ENCODE measurements around the gene FXYD6.
A peak's percentile ranks its signal among the peaks of the same experiment; 100 is the strongest.

The FXYD6 gene

DNA sequence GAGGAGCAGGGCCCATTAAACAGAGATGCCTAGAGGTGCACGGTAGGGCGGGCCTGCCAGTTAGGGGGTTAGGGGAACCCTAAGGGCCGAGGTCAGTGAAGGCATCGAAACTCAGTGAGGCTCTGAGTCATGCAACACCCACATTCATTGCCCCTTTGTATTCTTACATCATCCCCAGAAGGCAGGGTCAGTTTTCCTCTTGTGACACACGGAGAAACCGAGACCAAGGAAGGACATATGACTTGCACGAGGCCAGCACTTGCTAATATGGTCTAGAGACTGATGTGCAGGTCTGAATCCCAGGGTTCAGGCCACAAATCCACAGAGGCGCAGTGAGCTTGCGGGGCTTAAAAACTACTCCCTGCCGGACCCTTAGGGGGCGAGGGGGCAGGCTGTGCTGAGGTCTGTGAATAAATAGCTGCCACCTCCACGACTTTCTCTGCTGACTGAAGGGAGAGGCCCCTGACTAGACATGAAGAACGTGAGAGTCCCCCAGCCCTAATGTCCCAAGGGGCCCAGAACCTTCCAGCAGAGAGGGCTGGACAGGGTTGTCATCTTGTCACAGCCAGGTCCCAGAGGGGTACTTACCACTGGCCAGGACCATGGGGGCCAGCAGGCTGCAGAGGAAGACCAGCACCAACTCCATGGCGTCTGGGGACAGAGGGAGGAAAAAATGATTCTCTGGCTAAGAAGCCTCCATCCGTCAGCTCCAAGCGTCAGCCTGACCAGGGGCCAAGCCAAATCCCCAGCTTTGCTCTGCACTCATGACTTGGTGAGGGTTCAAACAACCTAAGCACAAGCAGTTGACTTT lies 34.1 kb downstream of the FXYD6 start:
- peak; percentile 47 for DNase-seq

DNA sequence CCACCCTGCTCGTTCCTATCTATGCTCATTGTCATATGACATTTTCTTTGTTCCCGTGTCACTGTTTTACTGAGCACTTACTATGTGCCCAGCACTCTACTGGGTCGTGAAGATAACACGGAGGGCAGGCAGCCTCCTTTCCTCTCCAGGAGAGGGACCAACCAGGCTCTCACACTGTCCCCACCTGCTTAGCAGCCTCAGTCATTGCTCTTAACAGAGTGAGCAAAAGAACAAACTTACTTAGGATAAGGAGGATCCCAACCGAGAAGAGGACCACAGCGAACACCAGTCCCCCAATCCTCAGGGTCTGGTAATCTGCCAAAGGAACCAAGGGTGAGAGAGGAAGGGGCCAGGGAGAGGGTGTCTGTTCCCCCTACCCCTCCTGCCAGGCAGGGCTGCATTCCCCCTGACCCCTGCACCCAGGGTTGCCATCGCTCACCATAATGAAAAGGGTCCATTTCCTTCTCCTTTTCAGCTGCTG lies 34.9 kb downstream of the FXYD6 start:
- DNase-seq: peak; percentile 46

DNA sequence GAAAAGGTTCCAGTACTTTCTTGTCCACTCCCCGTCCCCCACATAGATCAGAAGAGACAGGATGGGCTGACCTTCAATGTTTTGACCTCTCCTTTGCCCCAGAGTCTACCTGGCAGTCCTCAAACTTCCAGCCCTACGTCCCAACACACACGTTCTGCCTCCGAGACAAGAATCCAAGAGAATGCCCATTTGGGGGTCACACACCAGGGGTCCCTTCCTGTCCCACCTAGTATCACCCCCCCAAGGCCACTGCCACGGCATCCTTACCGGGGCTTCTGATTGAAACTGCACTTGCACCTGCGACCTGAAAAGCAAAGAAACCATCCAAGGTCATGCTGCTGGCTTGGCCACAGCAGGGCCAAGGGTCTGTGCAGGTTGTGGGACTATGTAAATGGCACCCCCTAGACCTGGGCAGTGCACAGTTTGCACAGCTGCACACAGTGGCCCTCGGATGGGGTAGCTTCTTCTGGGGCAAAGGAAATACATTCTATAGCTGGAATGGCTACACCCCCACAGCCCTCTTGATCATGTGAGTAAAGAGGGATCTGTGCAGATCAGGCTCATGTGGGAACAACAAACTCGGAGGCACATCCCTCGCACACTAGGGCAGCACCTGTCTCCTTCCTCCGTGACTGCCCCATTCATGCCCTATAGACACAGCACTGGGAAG lies 35.4 kb downstream of the FXYD6 start:
- peak; percentile 47 for DNase-seq

DNA sequence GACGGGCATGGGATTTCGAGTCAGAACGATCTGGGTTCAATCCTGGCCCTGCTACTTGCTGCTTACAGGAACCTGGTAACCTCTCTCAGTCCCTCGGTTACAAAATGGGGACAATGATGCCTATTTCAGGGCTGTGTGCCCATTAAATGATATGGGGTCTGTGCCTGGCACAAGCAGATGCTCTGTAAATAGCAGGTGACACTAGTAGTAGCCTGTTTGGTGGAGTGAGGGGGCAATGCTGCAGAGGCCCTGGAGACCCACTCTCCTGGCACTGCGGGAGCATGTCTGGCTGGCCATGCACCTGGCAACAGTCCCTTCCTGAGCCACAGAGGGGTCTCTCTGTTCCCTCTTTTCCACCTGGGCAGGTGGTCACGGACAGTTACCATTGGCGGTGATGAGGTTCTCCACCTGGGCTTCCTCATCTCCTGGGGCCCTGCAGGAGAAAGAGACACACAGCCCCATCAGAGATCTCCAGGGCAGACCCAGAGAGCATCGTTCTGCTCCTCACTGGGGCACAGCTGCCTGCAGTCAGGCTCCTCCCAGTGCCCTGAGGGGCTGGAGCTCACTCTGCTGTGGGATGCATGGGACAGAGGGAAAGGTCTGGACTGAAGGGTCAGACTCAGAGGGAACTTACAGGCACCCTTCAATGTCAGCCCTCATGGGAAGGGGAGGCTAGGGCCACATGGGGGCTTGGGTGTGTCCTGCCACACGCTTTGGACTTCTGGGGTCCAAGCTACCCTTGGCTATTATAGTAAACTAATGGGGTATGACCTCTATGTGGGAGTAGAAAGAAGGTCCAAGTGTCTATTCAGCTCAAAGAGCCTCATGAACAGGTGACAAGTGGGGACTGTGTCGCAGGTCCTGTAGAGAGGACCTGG lies 36.3 kb downstream of the FXYD6 start:
- peak; percentile 49 for DNase-seq

DNA sequence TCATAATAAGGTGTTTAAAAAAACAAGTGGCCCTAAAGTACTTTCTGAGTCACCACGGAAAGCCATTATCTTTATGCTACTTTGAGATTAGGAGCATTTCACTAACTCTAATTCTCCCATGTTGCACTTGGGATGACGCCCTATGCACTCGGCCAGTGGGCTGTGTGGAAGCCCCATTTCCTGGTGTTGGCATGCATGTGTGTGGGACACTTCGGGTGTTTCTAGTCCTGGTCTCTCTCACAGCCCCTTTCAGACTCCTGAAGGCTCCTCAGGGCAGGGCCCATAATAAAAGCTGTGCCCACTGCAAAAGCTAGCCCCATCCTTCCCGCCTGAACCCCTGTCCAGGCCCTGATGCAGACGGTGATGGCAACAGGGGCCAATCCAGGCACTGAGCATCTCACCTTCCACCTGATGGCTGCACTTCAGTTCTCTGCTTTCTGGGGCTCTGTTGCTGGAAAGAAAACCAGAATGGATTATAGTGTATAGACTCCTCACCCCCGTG lies 37.0 kb downstream of the FXYD6 start:
- DNase-seq: peak; percentile 40

DNA sequence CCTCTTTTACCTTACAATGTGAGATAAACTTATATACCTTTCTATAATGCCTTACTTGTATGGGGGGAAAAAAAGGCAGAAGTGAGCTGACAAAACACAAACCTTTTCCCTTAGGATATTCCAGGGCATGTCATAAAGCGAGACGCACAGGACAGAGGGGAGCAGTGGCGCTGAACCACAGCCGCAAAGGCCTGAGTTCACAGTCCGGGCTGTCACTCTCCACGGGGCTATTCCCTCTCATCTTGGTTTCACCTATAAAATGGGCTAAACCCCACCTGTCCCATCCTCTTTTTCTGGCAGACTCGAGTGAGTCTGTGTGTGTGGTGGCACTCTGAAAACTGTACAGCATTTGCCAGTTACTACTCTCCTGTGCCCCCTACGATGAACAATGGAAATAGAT lies 37.6 kb downstream of the FXYD6 start:
- peak; percentile 39 for DNase-seq

DNA sequence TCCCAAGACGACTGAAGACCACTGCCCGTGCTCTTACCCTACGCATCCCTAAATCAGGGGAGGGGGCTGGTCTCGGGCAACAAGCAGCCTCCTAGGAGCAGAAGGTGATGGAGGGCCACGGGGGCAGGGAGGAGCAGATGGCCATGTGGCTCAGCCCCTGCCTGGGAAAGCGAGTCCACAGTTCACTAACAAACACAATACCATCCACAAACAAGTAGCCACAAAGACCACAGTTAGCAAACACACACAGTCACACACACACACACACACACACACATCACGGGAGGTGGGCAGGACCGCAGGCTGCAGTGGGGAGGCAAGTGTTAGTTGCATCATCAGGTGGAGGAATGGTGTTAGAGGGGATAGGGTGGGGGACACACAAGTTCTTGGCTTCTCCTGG lies 38.7 kb downstream of the FXYD6 start:
- peak; percentile 44 for DNase-seq

DNA sequence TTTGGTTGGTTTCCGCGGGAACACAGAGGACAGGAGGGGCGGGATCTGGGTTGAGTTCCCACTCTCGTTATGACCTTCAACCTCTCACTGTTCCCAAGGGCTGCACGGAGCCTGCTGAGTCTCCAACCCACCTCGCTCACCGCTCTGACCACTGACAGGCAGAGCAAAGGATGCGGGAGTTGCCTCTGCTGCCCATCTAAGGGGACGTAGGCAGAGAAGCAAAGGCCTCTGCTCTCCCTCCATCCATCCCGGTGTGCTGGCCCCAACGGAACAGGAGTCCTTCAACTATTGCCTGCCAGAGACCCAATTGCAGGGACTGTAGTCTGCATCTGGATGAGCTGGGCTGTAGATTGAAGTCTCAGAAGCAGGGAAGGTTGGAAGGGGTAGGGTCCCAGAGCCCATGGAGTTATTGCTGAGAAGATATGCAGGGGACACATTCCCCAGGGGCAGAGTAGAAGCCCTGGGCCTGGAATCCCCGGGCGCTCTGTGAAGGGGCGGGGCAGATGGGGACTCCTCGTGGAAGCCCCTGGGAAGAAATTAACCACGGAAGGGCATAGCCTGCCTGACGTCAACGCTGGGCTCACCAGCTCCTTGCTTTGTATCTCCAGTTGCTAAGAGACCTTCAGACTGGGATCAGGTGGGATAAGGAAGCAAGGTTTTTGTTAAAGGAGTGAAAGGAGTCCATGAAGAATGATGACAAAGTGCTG lies 39.2 kb downstream of the FXYD6 start:
- DNase-seq: peak; percentile 43

DNA sequence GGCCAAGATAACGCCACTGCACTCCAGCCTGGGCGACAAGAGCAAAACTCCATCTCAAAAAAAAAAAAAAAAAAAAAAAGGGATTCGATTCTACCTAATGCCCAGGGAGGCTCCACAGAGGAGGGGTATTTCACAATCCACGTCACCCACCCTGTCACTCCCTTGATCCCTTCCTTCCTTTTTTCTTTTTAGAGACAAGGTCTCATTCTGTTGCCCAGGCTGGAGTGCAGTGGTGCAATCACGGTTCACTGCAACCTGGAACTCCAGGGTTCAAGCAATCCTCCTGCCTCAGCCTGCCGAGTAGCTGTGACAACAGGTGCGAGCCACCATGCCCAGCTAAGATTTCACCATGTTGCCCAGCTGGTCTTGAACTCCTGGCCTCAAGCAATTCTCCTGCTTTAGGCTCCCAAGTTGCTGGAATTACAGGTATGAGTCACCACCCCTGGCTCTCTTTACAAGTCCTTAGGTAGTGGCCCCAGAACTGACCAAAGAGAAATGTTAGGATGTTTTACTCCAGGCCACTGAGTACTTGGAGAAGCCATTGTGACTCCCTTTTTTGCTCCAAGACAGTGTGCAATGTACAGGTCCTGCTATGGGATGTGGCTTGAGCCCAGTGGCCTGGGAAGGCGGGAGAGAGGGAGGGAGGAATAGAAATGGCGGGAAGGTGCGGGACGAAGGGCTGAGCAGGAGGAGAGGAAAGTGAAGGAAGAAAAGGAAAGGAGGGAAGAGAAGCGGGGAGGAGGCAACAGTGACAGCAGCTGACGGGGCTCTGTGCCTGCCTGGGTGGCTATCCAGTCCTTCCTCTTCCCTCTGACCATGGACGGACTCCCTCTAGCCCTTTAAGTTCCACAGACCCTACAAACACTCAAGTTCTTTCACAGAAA lies 40.1 kb downstream of the FXYD6 start:
- no peak for DNase-seq

DNA sequence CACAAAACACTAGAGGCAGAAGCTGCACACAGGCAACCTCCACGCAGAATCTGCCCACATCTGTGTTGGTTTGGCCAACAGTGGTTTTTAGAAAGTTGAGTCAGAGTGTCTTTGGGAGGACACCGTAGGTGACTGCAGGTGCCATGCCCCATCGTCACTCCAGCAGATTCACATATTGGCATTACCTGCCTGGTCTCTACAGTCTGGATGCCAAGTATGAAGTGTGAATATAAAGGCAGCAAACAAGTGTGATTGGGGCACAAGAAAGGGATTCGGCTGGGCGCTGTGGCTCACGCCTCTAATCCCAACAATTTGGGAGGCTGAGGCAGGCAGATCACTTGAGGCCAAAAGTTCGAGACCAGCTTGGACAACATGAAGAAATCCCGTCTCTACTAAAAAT lies 40.9 kb downstream of the FXYD6 start:
- DNase-seq: peak; percentile 43

DNA sequence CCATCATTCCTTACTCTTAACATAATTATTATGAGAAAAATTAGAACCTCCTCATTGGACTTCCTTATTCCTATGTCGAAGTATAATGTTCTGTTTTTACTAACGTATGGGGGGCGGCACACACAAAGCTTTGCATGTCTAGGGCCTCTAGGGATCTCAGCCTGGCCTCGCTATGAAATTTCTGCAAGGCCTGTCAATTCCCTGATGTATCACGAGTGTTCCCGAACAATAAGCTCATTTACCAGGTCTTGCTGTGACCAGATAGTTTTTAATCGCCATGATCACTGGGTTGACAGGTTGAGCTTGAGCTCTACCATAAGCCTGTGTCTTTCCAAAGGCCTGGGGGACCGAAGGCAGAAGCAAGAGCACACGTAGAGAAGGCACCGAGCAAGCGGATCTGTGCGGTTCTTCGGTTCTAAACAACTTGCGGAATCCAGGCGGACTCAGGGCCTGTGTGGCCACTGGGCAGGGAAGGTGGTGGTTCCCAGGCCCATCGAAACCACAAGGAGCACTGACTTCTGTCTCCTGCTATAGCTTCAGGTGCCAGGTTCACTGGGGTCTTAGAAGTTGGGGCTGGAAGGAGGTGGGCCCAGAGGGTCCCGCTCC lies 41.5 kb downstream of the FXYD6 start:
- DNase-seq: no peak

DNA sequence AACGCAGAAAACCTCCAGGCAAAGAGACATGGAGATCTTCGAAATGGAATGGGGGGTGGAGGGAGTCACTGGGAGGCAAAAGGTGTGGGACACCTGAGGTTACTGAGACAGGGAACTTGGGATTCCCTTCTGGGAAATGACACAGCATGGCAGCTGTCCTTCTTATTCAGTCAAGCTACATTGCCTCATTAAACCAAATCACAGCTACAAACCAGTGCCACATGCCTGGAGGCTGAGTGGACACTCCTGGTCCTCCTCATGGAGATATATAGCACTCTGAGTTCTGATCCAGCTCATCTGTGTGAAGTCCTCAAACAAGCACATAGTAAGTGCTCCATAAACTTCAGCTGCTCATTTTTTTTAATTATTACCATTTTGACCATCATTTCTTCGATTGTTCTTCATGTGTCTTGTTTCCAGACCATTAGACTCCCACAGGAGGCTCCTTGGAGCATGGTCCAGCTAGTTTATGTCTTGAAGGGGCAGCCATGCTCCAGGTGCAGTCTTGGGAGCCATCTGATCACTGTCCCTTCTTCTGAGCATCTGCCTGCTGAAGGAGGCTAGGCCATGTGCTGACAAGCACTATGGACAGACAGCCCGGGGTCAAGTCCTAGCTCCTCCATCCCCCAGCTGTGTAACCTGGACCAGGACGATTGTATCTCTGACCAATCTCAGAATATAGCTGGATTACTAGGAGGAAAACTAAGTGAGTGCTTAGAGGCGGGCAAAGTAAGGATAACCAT lies 42.2 kb downstream of the FXYD6 start:
- peak; percentile 38 for DNase-seq

DNA sequence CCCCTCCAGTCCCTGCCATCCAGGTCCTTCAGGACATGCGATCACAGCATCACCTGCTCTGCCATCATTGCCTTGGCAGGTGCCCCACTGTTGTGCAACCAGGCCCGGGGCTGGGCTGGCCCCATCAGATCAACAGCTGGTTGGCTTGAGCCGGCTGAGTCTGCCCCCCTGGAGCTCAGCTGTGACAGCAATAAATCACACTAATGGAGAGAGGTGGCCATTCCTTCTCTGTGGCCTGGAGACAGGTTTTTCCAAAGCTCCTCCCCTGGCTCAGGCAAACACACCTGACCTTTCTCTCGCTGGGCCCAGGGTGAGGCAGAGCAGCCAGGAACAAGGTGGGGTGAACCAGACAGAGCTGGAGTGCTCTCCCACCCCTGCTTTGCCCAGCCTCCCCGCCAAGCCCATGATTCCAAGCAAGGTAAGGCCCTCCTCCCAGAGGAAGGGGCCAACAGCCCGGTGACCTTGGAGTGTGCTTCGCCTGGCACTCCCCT lies 43.0 kb downstream of the FXYD6 start:
- DNase-seq: peak; percentile 51

DNA sequence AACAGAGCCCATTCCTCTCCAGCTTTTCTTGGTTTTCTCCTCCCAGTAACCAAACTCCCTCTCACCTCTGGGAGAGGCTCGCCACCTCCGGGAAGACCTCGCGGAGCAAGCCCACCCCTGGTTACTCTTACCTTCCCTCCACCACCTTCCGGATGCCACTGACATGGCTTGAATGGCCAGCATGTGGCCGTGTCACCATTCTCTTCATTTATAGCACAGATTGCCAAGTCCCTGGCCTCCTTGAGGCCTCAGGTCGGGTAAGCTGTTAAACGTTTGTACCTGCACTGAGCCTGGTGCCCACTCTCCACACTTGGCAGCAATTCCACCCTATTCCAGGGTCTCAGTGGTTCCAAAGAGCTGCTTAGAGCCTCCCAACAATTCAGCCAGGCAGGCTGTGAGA lies 43.9 kb downstream of the FXYD6 start:
- peak; percentile 38 for DNase-seq

DNA sequence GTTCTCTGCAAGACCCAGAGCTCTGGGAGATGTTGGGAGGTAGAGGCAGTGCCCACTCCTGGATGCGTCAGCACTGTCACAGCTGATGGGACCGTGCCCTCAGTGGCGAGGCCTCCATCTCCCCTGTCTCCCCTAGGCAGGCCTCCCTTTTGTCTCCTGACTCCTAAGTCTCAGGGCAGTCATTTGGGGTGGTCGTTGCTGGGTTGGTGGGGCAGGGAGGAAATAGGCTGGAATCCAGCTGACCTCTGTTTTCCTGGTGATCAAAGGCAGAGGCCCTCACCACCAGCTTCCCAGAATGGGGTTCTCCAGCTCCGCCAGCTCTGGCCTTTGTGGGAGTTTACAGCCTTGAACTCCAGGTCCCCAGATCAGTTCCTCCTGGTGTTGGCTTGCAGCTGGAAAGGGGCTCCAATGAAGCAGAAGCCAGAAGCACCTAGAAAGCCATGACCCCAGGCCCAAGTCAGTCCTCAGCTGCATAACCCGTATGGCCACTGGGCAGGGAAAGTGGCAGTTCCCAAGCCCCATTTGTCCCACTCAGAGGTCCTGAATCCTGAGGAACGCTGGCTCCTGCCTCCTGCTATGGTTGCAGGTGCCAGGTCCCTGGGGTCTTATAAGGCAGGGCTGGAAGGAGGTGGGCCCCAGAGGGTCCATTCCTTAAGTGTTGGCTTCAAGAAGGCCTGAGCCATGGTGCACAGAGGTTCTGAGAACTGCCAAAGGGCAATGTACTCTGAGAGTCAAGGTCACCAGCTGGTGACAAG lies 44.6 kb downstream of the FXYD6 start:
- DNase-seq: peak; percentile 40

DNA sequence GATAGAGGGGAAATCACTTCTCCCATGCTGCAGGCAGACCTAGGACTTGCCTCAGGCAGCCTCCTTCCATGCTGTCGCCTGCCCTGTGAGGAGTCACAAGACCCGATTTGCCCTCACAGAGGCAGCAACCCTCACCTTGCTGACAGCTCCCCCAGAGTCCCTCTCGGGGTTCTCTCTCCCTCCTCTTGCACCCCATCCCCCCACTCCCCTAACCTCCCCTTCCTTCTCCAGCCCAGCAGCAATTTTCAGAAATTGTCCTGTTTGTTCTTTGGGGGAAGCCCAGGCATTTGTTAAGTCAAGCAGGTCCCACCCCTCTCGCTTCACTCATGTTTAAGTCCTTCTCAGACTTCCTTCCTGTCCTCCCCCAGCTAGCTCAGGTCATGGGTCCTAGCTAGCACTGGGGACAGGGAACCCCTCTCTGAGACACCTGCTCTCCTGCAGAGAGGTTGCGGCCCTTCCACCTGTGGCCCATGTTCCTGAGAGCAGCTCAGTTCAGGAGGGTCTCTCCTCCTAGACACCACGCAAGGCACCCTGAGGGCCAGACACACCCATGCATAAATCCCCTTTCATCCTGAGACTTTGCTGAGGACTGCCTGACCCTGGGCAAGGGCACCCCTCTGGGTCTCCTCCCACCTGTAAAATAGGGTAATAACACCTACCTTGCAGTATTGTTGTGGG lies 45.6 kb downstream of the FXYD6 start:
- DNase-seq: peak; percentile 58

DNA sequence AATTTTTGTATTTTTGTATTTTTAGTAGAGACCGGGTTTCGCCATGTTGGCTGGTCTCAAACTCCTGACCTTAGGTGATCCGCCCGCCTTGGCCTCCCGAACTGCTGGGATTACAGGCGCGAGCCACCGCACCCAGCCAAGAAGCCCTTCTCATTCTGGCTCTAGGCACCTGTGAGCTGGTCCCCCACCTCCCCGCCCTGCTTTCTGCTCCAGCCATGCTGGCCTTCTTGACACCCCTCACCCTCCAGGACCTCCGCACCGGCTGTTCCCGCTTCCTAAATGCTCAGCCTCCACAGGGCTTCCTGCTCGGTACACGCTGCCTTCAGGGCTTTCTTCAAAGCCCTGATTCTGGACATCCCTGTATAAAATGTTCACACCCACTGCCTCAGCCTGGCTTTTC lies 46.4 kb downstream of the FXYD6 start:
- peak; percentile 48 for DNase-seq

DNA sequence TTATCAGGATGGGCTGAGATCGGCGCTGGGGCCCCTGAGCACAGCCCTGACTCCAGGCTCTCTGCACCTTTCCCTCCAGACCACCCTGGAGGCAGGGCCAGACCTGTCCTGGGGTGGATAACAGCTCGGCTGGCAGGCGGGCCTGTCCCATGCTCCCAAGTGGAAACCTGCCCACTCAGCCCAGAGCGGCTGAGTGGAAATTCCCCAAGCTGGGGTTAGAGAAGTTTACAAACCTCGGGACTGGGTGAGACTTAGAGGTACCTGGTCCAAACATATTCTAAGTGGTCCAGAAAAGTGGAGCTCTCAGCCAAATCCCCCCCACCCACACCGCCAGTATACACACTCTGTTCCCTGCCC lies 47.1 kb downstream of the FXYD6 start:
- peak; percentile 50 for DNase-seq
